SK-N-SH (cell line): ENCODE data around the gene IL18BP. TPM values are rescaled to one million over a fixed set of nuclear protein-coding genes. Genes with fewer than 3 reads are reported as not detected.

Experiments
- CTCF ChIA-PET: fragments of 300-600, 350-600 bp; formaldehyde crosslinking; extraction: SDS; loops from one replicate; lab custom pipeline; 2021; lab: Yijun Ruan, JAX
- POLR2A ChIA-PET: fragments of 350-600 bp; sonication (Branson Sonifier 250); formaldehyde crosslinking; extraction: SDS; loops from one replicate; lab custom pipeline; 2020; ENCODE audit warnings: antibody characterized with exemption, inconsistent platforms; lab: Yijun Ruan, JAX
- DNase-seq: peaks from one replicate; pipeline ENCODE4 v3.0.0; 2012
- H2AFZ ChIP-seq: fragments of 200-600 bp; sonication (generic); 2 replicates; pipeline ENCODE4 v1.8.1; 2016; ENCODE audit warnings: antibody characterized with exemption, mild to moderate bottlenecking, low read depth
- H3F3A ChIP-seq: fragments of 200-600 bp; sonication (generic); replicated peaks from 2 replicates; pipeline ENCODE3; 2016; ENCODE audit warnings: antibody characterized with exemption, mild to moderate bottlenecking; ENCODE audit not compliant: insufficient read depth
- H3K27ac ChIP-seq, 2 experiments: fragments of 200-500 bp in 1 of 2; fragments of 200-600 bp in 1 of 2; sonication (Bioruptor generic) in 1 of 2; sonication (generic), shearing (Covaris generic) in 1 of 2; 2 replicates each; pipeline versions ENCODE4 v1.5.1 to v1.6.1; 2014 to 2016; ENCODE audit warnings: low read depth in 2 of 2, inconsistent platforms in 1 of 2, low read length in 1 of 2, mild to moderate bottlenecking in 1 of 2, mixed read lengths in 1 of 2
- H3K27me3 ChIP-seq: fragments of 200-600 bp; sonication (generic), shearing (Covaris generic); 2 replicates; pipeline ENCODE4 v1.6.1; 2016; ENCODE audit warnings: mixed run types; ENCODE audit not compliant: insufficient read depth
- H3K36me3 ChIP-seq, 2 experiments: fragments of 200-500 bp in 1 of 2; fragments of 200-600 bp in 1 of 2; sonication (Bioruptor generic) in 1 of 2; sonication (generic) in 1 of 2; replicated peaks in 1 of 2; 2 replicates each; pipeline versions ENCODE3 to v1.5.1; 2014 to 2016; ENCODE audit warnings: low read length in 1 of 2, mild to moderate bottlenecking in 1 of 2; ENCODE audit not compliant: insufficient read depth in 2 of 2, control insufficient read depth in 1 of 2
- H3K4me1 ChIP-seq, 2 experiments: fragments of 200-500 bp in 1 of 2; fragments of 200-600 bp in 1 of 2; sonication (Bioruptor generic) in 1 of 2; sonication (generic), shearing (Covaris generic) in 1 of 2; 2 replicates each; pipeline versions ENCODE4 v1.5.1 to v1.6.1; 2014 to 2016; ENCODE audit warnings: low read depth in 1 of 2, low read length in 1 of 2, mixed run types in 1 of 2; ENCODE audit not compliant: insufficient read depth in 2 of 2, control insufficient read depth in 1 of 2
- H3K4me2 ChIP-seq: fragments of 200-600 bp; sonication (generic), shearing (Covaris generic); 2 replicates; pipeline ENCODE4 v1.6.1; 2017; ENCODE audit warnings: mixed run types
- H3K4me3 ChIP-seq, 2 experiments: fragments of 200-500 bp in 1 of 2; fragments of 200-600 bp in 1 of 2; sonication (Bioruptor generic) in 1 of 2; sonication (generic), shearing (Covaris generic) in 1 of 2; 2 replicates each; pipeline versions ENCODE4 v1.5.1 to v1.8.1; 2014 to 2016; ENCODE audit warnings: low read depth in 2 of 2, inconsistent platforms in 1 of 2, low read length in 1 of 2, mild to moderate bottlenecking in 1 of 2, mixed read lengths in 1 of 2, moderate library complexity in 1 of 2
- H3K79me2 ChIP-seq: fragments of 200-600 bp; sonication (generic); 2 replicates; pipeline ENCODE4 v1.8.1; 2017; ENCODE audit warnings: mild to moderate bottlenecking; ENCODE audit not compliant: insufficient read depth
- H3K9ac ChIP-seq: fragments of 200-600 bp; sonication (generic); 2 replicates; pipeline ENCODE4 v1.6.1; 2017; ENCODE audit warnings: mixed run types
- H3K9me2 ChIP-seq: fragments of 200-600 bp; sonication (generic); 2 replicates; pipeline ENCODE4 v1.6.1; 2017; ENCODE audit warnings: mixed run types
- H3K9me3 ChIP-seq: fragments of 200-600 bp; sonication (generic); 2 replicates; pipeline ENCODE4 v1.6.1; 2017; ENCODE audit warnings: mixed run types, mild to moderate bottlenecking, moderate library complexity
- H4K20me1 ChIP-seq: fragments of 200-600 bp; sonication (generic); 2 replicates; pipeline ENCODE4 v1.6.1; 2017; ENCODE audit warnings: mild to moderate bottlenecking, mixed run types; ENCODE audit not compliant: insufficient read depth
- ELF1 ChIP-seq: IDR thresholded peaks from 2 replicates; pipeline ENCODE4 v1.4.0; 2012
- EZH2phosphoT487 ChIP-seq: fragments of 200-600 bp; sonication (generic); IDR thresholded peaks from 2 replicates; pipeline ENCODE4 v1.6.1; 2017; ENCODE audit warnings: low read depth, mixed run types, mild to moderate bottlenecking, antibody characterized with exemption, moderate library complexity, borderline replicate concordance
- FOXM1 ChIP-seq: IDR thresholded peaks from 2 replicates; pipeline ENCODE4 v1.4.0; 2012; ENCODE audit warnings: low read depth, mild to moderate bottlenecking
- GATA2 ChIP-seq: sonication (generic); formaldehyde crosslinking; IDR thresholded peaks from 2 replicates; pipeline ENCODE4 v1.5.0; 2020; ENCODE audit warnings: mild to moderate bottlenecking, missing genetic modification reagents
- NRF1 ChIP-seq: IDR thresholded peaks from 2 replicates; pipeline ENCODE4 v1.6.1; 2012; ENCODE audit warnings: low read depth, mild to moderate bottlenecking, low read length
- RAD21 ChIP-seq: IDR thresholded peaks from 2 replicates; pipeline ENCODE4 v1.6.1; 2012; ENCODE audit warnings: mild to moderate bottlenecking, low read length
- RFX5 ChIP-seq: IDR thresholded peaks from 2 replicates; pipeline ENCODE4 v1.6.1; 2012; ENCODE audit warnings: mild to moderate bottlenecking, improper control_type of control experiment, low read length
- SIN3A ChIP-seq: IDR thresholded peaks from 2 replicates; pipeline ENCODE4 v1.6.1; 2012; ENCODE audit warnings: low read depth, mild to moderate bottlenecking, low read length, moderate library complexity, borderline replicate concordance
- SMC3 ChIP-seq: IDR thresholded peaks from 2 replicates; pipeline ENCODE4 v1.6.1; 2012; ENCODE audit warnings: low read depth, low read length, improper control_type of control experiment
- TCF12 ChIP-seq: IDR thresholded peaks from 2 replicates; pipeline ENCODE4 v1.4.0; 2012
- TEAD4 ChIP-seq: IDR thresholded peaks from 2 replicates; pipeline ENCODE4 v1.4.0; 2012; ENCODE audit warnings: mild to moderate bottlenecking, borderline replicate concordance; ENCODE audit not compliant: insufficient read depth
- YY1 ChIP-seq: IDR thresholded peaks from 2 replicates; pipeline ENCODE4 v1.4.0; 2012; ENCODE audit warnings: low read depth, mild to moderate bottlenecking
- WGBS: methylation state at CpG from one replicate; pipeline ENCODE4 v1.1.6; 2017; ENCODE audit warnings: low lambda C conversion rate; 5-methylcytosine and 5-hydroxymethylcytosine counted together
- polyA plus RNA-seq, 3 experiments: library from polyadenylated mRNA; depleted of rRNA; stranded (reverse); fragments of >200 nt; gene quantifications; 2 replicates each; pipeline ENCODE4 v1.2.3, GENCODE V29; 2012
- TF ChIP-seq, protein P1 (sequence below): IDR thresholded peaks from 2 replicates; pipeline ENCODE4 v1.4.0; 2012; ENCODE audit warnings: low read depth, borderline replicate concordance
- TF ChIP-seq, protein P2 (sequence below): IDR thresholded peaks from 2 replicates; pipeline ENCODE4 v1.4.0; 2012; ENCODE audit warnings: low read depth
- TF ChIP-seq, protein P3 (sequence below): IDR thresholded peaks from 2 replicates; pipeline ENCODE4; 2012
- TF ChIP-seq, protein P4 (sequence below): fragments of 150-350 bp; IDR thresholded peaks from 2 replicates; pipeline ENCODE4 v1.6.1; 2016; ENCODE audit warnings: mild to moderate bottlenecking, low read depth, low read length

IL18BP gene
- polyA plus RNA-seq, 1 of the 3 experiments (the other 2 are of a cell fraction): 5.0 TPM

DNA sequence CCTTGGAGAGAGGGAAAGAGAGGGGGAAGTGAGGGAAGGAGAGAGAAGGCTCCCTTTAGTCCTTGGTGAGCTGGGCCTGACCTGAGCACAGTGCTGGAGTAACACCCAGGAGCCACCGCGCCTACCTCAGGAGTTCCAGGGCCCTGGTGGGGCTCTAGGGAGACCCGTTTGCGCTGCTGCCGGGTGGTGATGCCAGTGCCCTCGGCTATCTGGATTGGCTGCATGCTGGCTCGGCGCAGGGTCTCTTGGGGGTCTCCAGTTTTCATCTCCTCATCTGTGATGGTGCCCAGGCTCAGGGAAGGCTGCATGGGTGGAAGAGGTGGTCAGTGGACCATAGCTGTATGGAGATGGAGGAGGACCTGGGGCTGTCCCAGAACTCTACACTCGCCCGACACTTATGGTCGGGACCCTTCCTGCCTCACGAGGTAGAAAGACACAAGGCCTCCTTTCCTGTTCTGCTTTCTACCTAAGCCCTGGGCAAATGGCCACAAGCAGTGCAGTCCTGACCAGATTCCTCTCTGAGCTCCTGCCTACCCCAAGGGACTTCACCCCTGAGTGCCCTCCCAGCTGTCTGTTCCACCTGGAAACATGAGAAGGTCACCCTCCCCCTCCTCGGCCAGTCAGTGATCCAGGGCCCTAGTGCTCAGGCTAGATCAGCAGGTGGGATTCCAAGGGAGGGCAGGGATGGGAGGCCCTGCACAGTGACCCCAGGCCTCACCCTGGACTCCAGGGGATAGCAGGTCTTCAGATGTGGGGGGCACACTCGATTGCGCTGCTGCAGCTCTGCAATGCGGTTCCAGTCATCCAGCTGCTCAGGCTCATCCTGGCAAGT is 6.0 kb downstream of the IL18BP start:
- 94% methylated on average over 14 of the region's 16 CpGs for WGBS
- CTCF ChIA-PET: interaction anchor here (1.0 to 2.8 kb wide), 8 partner anchors 10 to 430 kb away, joined by 3 to 11 read pairs (median 6); partner anchors contain the start of gene CLPB
- peaks cover 36% of the 10 kb centered on the region for H4K20me1 ChIP-seq

More for the DNA sequence above, 6.0 kb downstream of the IL18BP start:
- no peaks in the 10 kb centered on the region for H3K9me2 ChIP-seq
- H3K9ac ChIP-seq: no peak overlapping the region
- peaks cover 0 to 4% of the 10 kb centered on the region in 2 experiments; a peak in 1 of 4 replicates for H3K4me1 ChIP-seq
- H3K27ac ChIP-seq: peak overlapping the region in 1 of 2 experiments; percentile 50; a peak in 1 of 4 replicates
- no peaks in the 10 kb centered on the region for H3K79me2 ChIP-seq
- POLR2A ChIA-PET: interaction anchor here (0.8 to 2.4 kb wide), 3 partner anchors 9 to 14 kb away, joined by 3 to 7 read pairs (median 3); no protein-coding TSS in a partner anchor
- H2AFZ ChIP-seq: no peak overlapping the region
- TF ChIP-seq TCF12 (no peak), EZH2phosphoT487 (no peak), RAD21 (no peak), TEAD4 (no peak), SIN3A (no peak), RFX5 (no peak), FOXM1 (no peak), SMC3 (no peak), ELF1 (no peak), YY1 (no peak), GATA2 (CRISPR knock-in tag) (no peak), NRF1 (no peak)
- TF ChIP-seq, protein P1, sequence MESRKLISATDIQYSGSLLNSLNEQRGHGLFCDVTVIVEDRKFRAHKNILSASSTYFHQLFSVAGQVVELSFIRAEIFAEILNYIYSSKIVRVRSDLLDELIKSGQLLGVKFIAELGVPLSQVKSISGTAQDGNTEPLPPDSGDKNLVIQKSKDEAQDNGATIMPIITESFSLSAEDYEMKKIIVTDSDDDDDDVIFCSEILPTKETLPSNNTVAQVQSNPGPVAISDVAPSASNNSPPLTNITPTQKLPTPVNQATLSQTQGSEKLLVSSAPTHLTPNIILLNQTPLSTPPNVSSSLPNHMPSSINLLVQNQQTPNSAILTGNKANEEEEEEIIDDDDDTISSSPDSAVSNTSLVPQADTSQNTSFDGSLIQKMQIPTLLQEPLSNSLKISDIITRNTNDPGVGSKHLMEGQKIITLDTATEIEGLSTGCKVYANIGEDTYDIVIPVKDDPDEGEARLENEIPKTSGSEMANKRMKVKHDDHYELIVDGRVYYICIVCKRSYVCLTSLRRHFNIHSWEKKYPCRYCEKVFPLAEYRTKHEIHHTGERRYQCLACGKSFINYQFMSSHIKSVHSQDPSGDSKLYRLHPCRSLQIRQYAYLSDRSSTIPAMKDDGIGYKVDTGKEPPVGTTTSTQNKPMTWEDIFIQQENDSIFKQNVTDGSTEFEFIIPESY: no peak
- TF ChIP-seq, protein P2, sequence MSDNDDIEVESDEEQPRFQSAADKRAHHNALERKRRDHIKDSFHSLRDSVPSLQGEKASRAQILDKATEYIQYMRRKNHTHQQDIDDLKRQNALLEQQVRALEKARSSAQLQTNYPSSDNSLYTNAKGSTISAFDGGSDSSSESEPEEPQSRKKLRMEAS: no peak
- TF ChIP-seq, protein P3, sequence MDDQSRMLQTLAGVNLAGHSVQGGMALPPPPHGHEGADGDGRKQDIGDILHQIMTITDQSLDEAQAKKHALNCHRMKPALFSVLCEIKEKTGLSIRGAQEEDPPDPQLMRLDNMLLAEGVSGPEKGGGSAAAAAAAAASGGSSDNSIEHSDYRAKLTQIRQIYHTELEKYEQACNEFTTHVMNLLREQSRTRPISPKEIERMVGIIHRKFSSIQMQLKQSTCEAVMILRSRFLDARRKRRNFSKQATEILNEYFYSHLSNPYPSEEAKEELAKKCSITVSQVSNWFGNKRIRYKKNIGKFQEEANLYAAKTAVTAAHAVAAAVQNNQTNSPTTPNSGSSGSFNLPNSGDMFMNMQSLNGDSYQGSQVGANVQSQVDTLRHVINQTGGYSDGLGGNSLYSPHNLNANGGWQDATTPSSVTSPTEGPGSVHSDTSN: no peak
- TF ChIP-seq, protein P4, sequence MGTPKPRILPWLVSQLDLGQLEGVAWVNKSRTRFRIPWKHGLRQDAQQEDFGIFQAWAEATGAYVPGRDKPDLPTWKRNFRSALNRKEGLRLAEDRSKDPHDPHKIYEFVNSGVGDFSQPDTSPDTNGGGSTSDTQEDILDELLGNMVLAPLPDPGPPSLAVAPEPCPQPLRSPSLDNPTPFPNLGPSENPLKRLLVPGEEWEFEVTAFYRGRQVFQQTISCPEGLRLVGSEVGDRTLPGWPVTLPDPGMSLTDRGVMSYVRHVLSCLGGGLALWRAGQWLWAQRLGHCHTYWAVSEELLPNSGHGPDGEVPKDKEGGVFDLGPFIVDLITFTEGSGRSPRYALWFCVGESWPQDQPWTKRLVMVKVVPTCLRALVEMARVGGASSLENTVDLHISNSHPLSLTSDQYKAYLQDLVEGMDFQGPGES: no peak
- no peak overlapping the region for H3K4me2 ChIP-seq
- peaks cover 51% of the 10 kb centered on the region for H3F3A ChIP-seq
- no peak overlapping the region for H3K4me3 ChIP-seq
- no peaks in the 10 kb centered on the region for H3K27me3 ChIP-seq
- DNase-seq: no peak
- peaks cover 29 to 91% of the 10 kb centered on the region in 2 experiments for H3K36me3 ChIP-seq
- no peaks in the 10 kb centered on the region for H3K9me3 ChIP-seq
